ENCODE data around the gene PROK2.

DNA sequence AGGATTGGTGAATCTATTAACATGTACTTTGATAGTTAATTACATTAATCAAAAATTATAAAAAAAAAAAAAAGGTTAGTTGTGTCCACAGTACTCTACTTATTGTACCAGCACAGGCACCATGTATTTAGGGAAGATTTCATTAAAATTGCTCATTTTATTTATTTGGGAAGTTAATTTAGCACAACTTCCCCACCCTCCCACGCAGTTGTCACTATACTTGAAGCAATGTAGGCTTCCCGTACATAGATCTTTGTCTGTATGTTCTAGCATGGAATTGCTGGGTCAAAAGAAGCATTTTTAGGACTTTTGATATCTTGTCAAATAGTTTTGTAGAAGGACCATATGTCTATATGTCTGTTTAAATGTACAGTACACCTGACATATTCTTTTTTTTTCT, 26.9 kb downstream of the PROK2 start:
- TF ChIP-seq, protein P1, sequence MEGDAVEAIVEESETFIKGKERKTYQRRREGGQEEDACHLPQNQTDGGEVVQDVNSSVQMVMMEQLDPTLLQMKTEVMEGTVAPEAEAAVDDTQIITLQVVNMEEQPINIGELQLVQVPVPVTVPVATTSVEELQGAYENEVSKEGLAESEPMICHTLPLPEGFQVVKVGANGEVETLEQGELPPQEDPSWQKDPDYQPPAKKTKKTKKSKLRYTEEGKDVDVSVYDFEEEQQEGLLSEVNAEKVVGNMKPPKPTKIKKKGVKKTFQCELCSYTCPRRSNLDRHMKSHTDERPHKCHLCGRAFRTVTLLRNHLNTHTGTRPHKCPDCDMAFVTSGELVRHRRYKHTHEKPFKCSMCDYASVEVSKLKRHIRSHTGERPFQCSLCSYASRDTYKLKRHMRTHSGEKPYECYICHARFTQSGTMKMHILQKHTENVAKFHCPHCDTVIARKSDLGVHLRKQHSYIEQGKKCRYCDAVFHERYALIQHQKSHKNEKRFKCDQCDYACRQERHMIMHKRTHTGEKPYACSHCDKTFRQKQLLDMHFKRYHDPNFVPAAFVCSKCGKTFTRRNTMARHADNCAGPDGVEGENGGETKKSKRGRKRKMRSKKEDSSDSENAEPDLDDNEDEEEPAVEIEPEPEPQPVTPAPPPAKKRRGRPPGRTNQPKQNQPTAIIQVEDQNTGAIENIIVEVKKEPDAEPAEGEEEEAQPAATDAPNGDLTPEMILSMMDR (IDR thresholded peaks at IDR 0.05), result no peak
- TF ChIP-seq POLR2AphosphoS5 (IDR thresholded peaks at IDR 0.05) (no peak), POLR2A (IDR thresholded peaks at IDR 0.05) (no peak)

All from sigmoid colon (tissue), 4 donors.